ENCODE data around the gene OSBPL10. TPM values are rescaled to one million over a fixed set of nuclear protein-coding genes. Genes with fewer than 3 reads are reported as not detected.

The OSBPL10 gene
- total and polyA plus RNA-seq, 2 donors (not counting 1 experiment from before 2014, with no cell fraction given) = 88.5 to 310 TPM

GRCh38 chr3:31613654-31614053 is 367.4 kb downstream of the OSBPL10 start:
- intact Hi-C loops (cut with micrococcal nuclease) = no loop called here
- Histone ChIP-seq H3K4me3 (ENCODE audit: control extremely low read depth in 1 of 5, extremely low read depth in 1 of 5, insufficient read depth in 1 of 5, low read depth in 2 of 5, low read length in 4 of 5) (no peak overlapping the region), H3K4me2 (replicated peaks; ENCODE audit: low read depth, low read length, poor library complexity, severe bottlenecking) (no peak overlapping the region), H3K27ac (ENCODE audit: low read length in 2 of 2) (no peak overlapping the region), H3K9ac (ENCODE audit: low read length) (no peak overlapping the region), H3K79me2 (ENCODE audit: control insufficient read depth, insufficient read depth, low read length) (peaks cover 29% of the 10 kb centered on the region), H2AFZ (ENCODE audit: insufficient read depth, low read depth, low read length, poor library complexity, severe bottlenecking) (no peak overlapping the region), H3K36me3 (replicated peaks in 1 of 2; ENCODE audit: control extremely low read depth in 1 of 2, control insufficient read depth in 1 of 2, extremely low read depth in 1 of 2, insufficient read depth in 2 of 2, low read length in 1 of 2) (peaks cover 0 to 9% of the 10 kb centered on the region in 2 experiments), H4K20me1 (ENCODE audit: control insufficient read depth, insufficient read depth, low read length, poor library complexity, severe bottlenecking) (no peaks in the 10 kb centered on the region), H3K27me3 (replicated peaks in 1 of 4; ENCODE audit: control extremely low read depth in 1 of 4, control insufficient read depth in 3 of 4, insufficient read depth in 4 of 4, low read length in 3 of 4) (no peaks in the 10 kb centered on the region), H3K9me3 (ENCODE audit: control extremely low read depth in 1 of 3, control insufficient read depth in 2 of 3, insufficient read depth in 1 of 3, low read length in 2 of 3) (no peaks in the 10 kb centered on the region), H3K4me1 (ENCODE audit: control insufficient read depth in 2 of 2, insufficient read depth in 2 of 2, low read length in 2 of 2) (no peaks in the 10 kb centered on the region)
- no peak overlapping the region for H3K4me3 Mint-ChIP-seq
- H3K27ac Mint-ChIP-seq = no peak overlapping the region
- no peaks in the 10 kb centered on the region for H3K27me3 Mint-ChIP-seq
- H3K4me1 Mint-ChIP-seq = peaks cover 19% of the 10 kb centered on the region
- no peak for DNase-seq
- ATAC-seq (ENCODE audit: low read depth) = no peak
- CTCF ChIA-PET = interaction anchor here (1.2 to 2.0 kb wide), 2 partner anchors 64 to 540 kb away, joined by 3 to 4 read pairs; no protein-coding TSS in a partner anchor
- H3K9me3 Mint-ChIP-seq (ENCODE audit: insufficient read depth) = no peaks in the 10 kb centered on the region
- 100% methylated on average over 1 of the region's 4 CpGs for WGBS (ENCODE audit: insufficient coverage)
- TF ChIP-seq EZH2 (IDR thresholded peaks at IDR 0.05; ENCODE audit: borderline replicate concordance, insufficient read depth, low read depth, low read length, poor library complexity, severe bottlenecking) = no peak
- TF ChIP-seq CTCF (IDR thresholded peaks at IDR 0.05) = no peak
- POLR2A ChIA-PET = no interaction called here

GRCh38 chr3:31613177-31613576 is 367.9 kb downstream of the OSBPL10 start:
- no peaks in the 10 kb centered on the region for H3K27me3 ChIP-seq (replicated peaks in 1 of 4; ENCODE audit: control extremely low read depth in 1 of 4, control insufficient read depth in 3 of 4, insufficient read depth in 4 of 4, low read length in 3 of 4)
- Mint-ChIP-seq H3K4me1 (peaks cover 19% of the 10 kb centered on the region), H3K27me3 (no peaks in the 10 kb centered on the region), H3K27ac (no peak overlapping the region), H3K4me3 (no peak overlapping the region), H3K9me3 (ENCODE audit: insufficient read depth) (no peaks in the 10 kb centered on the region)
- H4K20me1 ChIP-seq (ENCODE audit: control insufficient read depth, insufficient read depth, low read length, poor library complexity, severe bottlenecking) = no peaks in the 10 kb centered on the region
- ChIA-PET POLR2A (no interaction called here), CTCF (interaction anchor here (1.2 to 2.0 kb wide), 2 partner anchors 63 to 541 kb away, joined by 3 to 4 read pairs; no protein-coding TSS in a partner anchor)
- H3K36me3 ChIP-seq (replicated peaks in 1 of 2; ENCODE audit: control extremely low read depth in 1 of 2, control insufficient read depth in 1 of 2, extremely low read depth in 1 of 2, insufficient read depth in 2 of 2, low read length in 1 of 2) = peaks cover 0 to 9% of the 10 kb centered on the region in 2 experiments
- no peak overlapping the region for H3K4me2 ChIP-seq (replicated peaks; ENCODE audit: low read depth, low read length, poor library complexity, severe bottlenecking)
- H2AFZ ChIP-seq (ENCODE audit: insufficient read depth, low read depth, low read length, poor library complexity, severe bottlenecking) = no peak overlapping the region
- H3K9me3 ChIP-seq (ENCODE audit: control extremely low read depth in 1 of 3, control insufficient read depth in 2 of 3, insufficient read depth in 1 of 3, low read length in 2 of 3) = no peaks in the 10 kb centered on the region
- no peaks in the 10 kb centered on the region for H3K4me1 ChIP-seq (ENCODE audit: control insufficient read depth in 2 of 2, insufficient read depth in 2 of 2, low read length in 2 of 2)
- DNase-seq (no peak), ATAC-seq (ENCODE audit: low read depth) (no peak)
- TF ChIP-seq CTCF (IDR thresholded peaks at IDR 0.05) (no peak), EZH2 (IDR thresholded peaks at IDR 0.05; ENCODE audit: borderline replicate concordance, insufficient read depth, low read depth, low read length, poor library complexity, severe bottlenecking) (no peak)
- H3K79me2 ChIP-seq (ENCODE audit: control insufficient read depth, insufficient read depth, low read length) = peaks cover 34% of the 10 kb centered on the region
- intact Hi-C loops (cut with micrococcal nuclease) = no loop called here
- no peak overlapping the region for H3K27ac ChIP-seq (ENCODE audit: low read length in 2 of 2)
- H3K9ac ChIP-seq (ENCODE audit: low read length) = no peak overlapping the region
- no peak overlapping the region for H3K4me3 ChIP-seq (ENCODE audit: control extremely low read depth in 1 of 5, extremely low read depth in 1 of 5, insufficient read depth in 1 of 5, low read depth in 2 of 5, low read length in 4 of 5)
- WGBS (ENCODE audit: insufficient coverage) = no CpG with 5 or more reads among the region's 1 CpG

Other genes with a start within 250 kb of the OSBPL10 start
- gene ZNF860, start 488 bp upstream of the OSBPL10 start, total RNA-seq = 41.4 and 45.9 TPM in 2 replicates
- 11.1 and 16.2 TPM in 2 replicates for gene ZNF860, start 488 bp upstream of the OSBPL10 start, polyA plus RNA-seq
- gene GPD1L, start 125.4 kb upstream of the OSBPL10 start, total RNA-seq = 9.3 TPM in 2 replicates
- gene GPD1L, start 125.4 kb upstream of the OSBPL10 start, polyA plus RNA-seq = 4.7 and 7.4 TPM in 2 replicates

Measured in B cell (primary cell).